Fibroblast of lung (primary cell): ENCODE results near the gene TM7SF2.

ENCODE experiments used
- EZH2 ChIP-seq: IDR thresholded peaks from 2 replicates; pipeline ENCODE4 v1.5.1; 2012; ENCODE audit warnings: low read length, control low read depth, mild to moderate bottlenecking; ENCODE audit errors: missing control alignments
- TF ChIP-seq, protein P1 (sequence below), 2 donors: IDR thresholded peaks in 1 of 2; conservative IDR thresholded peaks in 1 of 2; 1 replicate in 1 of 2; 2 replicates in 1 of 2; pipeline ENCODE4 v1.5.1; 2011 to 2012; ENCODE audit warnings: low read length in 2 of 2, control low read depth in 1 of 2, inconsistent platforms in 1 of 2, low read depth in 1 of 2, mild to moderate bottlenecking in 1 of 2

GRCh38 chr11:65087216-65087615 is 24.5 kb upstream of the TM7SF2 start:
- TF ChIP-seq, protein P1, sequence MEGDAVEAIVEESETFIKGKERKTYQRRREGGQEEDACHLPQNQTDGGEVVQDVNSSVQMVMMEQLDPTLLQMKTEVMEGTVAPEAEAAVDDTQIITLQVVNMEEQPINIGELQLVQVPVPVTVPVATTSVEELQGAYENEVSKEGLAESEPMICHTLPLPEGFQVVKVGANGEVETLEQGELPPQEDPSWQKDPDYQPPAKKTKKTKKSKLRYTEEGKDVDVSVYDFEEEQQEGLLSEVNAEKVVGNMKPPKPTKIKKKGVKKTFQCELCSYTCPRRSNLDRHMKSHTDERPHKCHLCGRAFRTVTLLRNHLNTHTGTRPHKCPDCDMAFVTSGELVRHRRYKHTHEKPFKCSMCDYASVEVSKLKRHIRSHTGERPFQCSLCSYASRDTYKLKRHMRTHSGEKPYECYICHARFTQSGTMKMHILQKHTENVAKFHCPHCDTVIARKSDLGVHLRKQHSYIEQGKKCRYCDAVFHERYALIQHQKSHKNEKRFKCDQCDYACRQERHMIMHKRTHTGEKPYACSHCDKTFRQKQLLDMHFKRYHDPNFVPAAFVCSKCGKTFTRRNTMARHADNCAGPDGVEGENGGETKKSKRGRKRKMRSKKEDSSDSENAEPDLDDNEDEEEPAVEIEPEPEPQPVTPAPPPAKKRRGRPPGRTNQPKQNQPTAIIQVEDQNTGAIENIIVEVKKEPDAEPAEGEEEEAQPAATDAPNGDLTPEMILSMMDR (conservative IDR thresholded peaks at IDR 0.05 in 1 of 2, IDR thresholded peaks at IDR 0.05 in 1 of 2; ENCODE audit: low read depth in 1 of 2, low read length in 2 of 2) = no peak
- no peak for TF ChIP-seq EZH2
